KG1 (cell line): ENCODE results near the gene PDE4B.

Experiments
- DNase-seq: peaks from one replicate; lab custom pipeline; 2025; lab: John Stamatoyannopoulos, UW

PDE4B gene

DNA sequence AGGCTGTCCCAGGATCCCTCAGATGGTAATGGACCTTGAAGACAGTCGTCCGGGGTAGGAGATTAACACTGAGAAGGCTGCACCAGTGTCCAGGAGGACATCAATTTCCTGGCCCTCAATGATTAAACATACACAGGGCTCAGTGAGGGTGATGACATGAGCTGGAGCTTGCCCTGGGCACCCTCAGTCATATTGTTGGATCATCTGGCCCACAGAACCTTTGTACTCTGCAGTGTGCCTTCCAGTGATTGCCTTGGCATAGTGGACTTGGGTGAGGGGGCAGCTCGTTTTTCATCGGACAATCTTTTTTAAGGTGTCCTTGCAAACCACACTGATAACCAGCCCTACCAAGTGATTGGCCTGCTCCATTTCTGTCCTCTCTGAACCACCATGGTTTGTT is 630.1 kb downstream of the PDE4B start:
- no peak for DNase-seq
